Stimulated activated CD8-positive, alpha-beta memory T cell treated with anti-CD3 and anti-CD28 coated beads, Interleukin-2, amount 100 ng/mL, for 48 hours (primary cell): ENCODE data around the gene TDRKH.

Experiments used
- DNase-seq, 2 donors: peaks; one replicate each; pipeline ENCODE4 v3.0.0-alpha.2; 2020; ENCODE audit warnings: low read depth in 2 of 2

TDRKH gene

GRCh38 chr1:151822404-151822803, 32.1 kb upstream of the TDRKH start:
- peak in 1 of 2 donors; percentile 61 for DNase-seq

GRCh38 chr1:151820940-151821339, 30.6 kb upstream of the TDRKH start:
- DNase-seq, result no peak

GRCh38 chr1:151819976-151820623, 29.8 kb upstream of the TDRKH start:
- no peak for DNase-seq

GRCh38 chr1:151819227-151819835, 29.0 kb upstream of the TDRKH start:
- no peak for DNase-seq

GRCh38 chr1:151817353-151817730, 27.0 kb upstream of the TDRKH start:
- no peak for DNase-seq

GRCh38 chr1:151816548-151817352, 26.4 kb upstream of the TDRKH start:
- DNase-seq, result no peak

GRCh38 chr1:151815716-151816327, 25.5 kb upstream of the TDRKH start:
- no peak for DNase-seq

- DNase-seq, result no peak
These were observed 24.8 kb upstream of the TDRKH start for GRCh38 chr1:151814971-151815545.

GRCh38 chr1:151814426-151814825, 24.1 kb upstream of the TDRKH start:
- DNase-seq, result no peak

- no peak for DNase-seq
These were observed 23.1 kb upstream of the TDRKH start for GRCh38 chr1:151813271-151813977.

- DNase-seq, result no peak
These were observed 20.9 kb upstream of the TDRKH start for GRCh38 chr1:151811181-151811580.

GRCh38 chr1:151809985-151810556, 19.8 kb upstream of the TDRKH start:
- DNase-seq, result no peak

GRCh38 chr1:151809290-151809984, 19.1 kb upstream of the TDRKH start:
- DNase-seq, result no peak

GRCh38 chr1:151807766-151808165, 17.5 kb upstream of the TDRKH start:
- DNase-seq, result no peak

- DNase-seq, result no peak
These were observed 16.8 kb upstream of the TDRKH start for GRCh38 chr1:151807131-151807530.

GRCh38 chr1:151806170-151806569, 15.9 kb upstream of the TDRKH start:
- DNase-seq, result no peak

- DNase-seq, result no peak
These were observed 14.9 kb upstream of the TDRKH start, which contains the start of gene LINGO4 for GRCh38 chr1:151805066-151805820. Gene LINGO4 (minus strand): TSS chr1:151805419. CDS start chr1:151802704, 2,715 bp downstream.

- DNase-seq, result no peak
These were observed 13.6 kb upstream of the TDRKH start for GRCh38 chr1:151803915-151804314.

GRCh38 chr1:151803164-151803563, 12.9 kb upstream of the TDRKH start:
- DNase-seq, result no peak

GRCh38 chr1:151802372-151802771, 12.1 kb upstream of the TDRKH start:
- DNase-seq, result no peak
